ENCODE data around the gene MCF2L.
A peak's percentile ranks its signal among the peaks of the same experiment; 100 is the strongest.

- TF ChIP-seq, protein P1, sequence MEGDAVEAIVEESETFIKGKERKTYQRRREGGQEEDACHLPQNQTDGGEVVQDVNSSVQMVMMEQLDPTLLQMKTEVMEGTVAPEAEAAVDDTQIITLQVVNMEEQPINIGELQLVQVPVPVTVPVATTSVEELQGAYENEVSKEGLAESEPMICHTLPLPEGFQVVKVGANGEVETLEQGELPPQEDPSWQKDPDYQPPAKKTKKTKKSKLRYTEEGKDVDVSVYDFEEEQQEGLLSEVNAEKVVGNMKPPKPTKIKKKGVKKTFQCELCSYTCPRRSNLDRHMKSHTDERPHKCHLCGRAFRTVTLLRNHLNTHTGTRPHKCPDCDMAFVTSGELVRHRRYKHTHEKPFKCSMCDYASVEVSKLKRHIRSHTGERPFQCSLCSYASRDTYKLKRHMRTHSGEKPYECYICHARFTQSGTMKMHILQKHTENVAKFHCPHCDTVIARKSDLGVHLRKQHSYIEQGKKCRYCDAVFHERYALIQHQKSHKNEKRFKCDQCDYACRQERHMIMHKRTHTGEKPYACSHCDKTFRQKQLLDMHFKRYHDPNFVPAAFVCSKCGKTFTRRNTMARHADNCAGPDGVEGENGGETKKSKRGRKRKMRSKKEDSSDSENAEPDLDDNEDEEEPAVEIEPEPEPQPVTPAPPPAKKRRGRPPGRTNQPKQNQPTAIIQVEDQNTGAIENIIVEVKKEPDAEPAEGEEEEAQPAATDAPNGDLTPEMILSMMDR (conservative IDR thresholded peaks at IDR 0.05; ENCODE audit: low read depth in 2 of 2), result peak; percentile 18 to 19; a peak in 2 of 4 replicates
- no peak for TF ChIP-seq JUNB (IDR thresholded peaks at IDR 0.05; ENCODE audit: unreplicated experiment)
- TF ChIP-seq POLR2AphosphoS5 (IDR thresholded peaks at IDR 0.05; ENCODE audit: low read depth), result no peak
- TF ChIP-seq CREB1 (CRISPR knock-in tag; IDR thresholded peaks at IDR 0.05; ENCODE audit: low read depth), result no peak
- no peak for TF ChIP-seq EZH2 (IDR thresholded peaks at IDR 0.05; ENCODE audit: low read depth, unreplicated experiment)
- TF ChIP-seq EZH2phosphoT487 (IDR thresholded peaks at IDR 0.05; ENCODE audit: unreplicated experiment), result no peak
- TF ChIP-seq, protein P2, sequence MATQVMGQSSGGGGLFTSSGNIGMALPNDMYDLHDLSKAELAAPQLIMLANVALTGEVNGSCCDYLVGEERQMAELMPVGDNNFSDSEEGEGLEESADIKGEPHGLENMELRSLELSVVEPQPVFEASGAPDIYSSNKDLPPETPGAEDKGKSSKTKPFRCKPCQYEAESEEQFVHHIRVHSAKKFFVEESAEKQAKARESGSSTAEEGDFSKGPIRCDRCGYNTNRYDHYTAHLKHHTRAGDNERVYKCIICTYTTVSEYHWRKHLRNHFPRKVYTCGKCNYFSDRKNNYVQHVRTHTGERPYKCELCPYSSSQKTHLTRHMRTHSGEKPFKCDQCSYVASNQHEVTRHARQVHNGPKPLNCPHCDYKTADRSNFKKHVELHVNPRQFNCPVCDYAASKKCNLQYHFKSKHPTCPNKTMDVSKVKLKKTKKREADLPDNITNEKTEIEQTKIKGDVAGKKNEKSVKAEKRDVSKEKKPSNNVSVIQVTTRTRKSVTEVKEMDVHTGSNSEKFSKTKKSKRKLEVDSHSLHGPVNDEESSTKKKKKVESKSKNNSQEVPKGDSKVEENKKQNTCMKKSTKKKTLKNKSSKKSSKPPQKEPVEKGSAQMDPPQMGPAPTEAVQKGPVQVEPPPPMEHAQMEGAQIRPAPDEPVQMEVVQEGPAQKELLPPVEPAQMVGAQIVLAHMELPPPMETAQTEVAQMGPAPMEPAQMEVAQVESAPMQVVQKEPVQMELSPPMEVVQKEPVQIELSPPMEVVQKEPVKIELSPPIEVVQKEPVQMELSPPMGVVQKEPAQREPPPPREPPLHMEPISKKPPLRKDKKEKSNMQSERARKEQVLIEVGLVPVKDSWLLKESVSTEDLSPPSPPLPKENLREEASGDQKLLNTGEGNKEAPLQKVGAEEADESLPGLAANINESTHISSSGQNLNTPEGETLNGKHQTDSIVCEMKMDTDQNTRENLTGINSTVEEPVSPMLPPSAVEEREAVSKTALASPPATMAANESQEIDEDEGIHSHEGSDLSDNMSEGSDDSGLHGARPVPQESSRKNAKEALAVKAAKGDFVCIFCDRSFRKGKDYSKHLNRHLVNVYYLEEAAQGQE (IDR thresholded peaks at IDR 0.05; ENCODE audit: unreplicated experiment), result no peak
- TF ChIP-seq, protein P3, sequence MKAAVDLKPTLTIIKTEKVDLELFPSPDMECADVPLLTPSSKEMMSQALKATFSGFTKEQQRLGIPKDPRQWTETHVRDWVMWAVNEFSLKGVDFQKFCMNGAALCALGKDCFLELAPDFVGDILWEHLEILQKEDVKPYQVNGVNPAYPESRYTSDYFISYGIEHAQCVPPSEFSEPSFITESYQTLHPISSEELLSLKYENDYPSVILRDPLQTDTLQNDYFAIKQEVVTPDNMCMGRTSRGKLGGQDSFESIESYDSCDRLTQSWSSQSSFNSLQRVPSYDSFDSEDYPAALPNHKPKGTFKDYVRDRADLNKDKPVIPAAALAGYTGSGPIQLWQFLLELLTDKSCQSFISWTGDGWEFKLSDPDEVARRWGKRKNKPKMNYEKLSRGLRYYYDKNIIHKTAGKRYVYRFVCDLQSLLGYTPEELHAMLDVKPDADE (IDR thresholded peaks at IDR 0.05), result peak; percentile 24; the same call in 1 of the 2 replicates
- TF ChIP-seq ZNF114 (CRISPR knock-in tag; IDR thresholded peaks at IDR 0.05), result no peak
- TF ChIP-seq STAT1 (IDR thresholded peaks at IDR 0.05; ENCODE audit: unreplicated experiment), result no peak
- no peak for TF ChIP-seq NANOG (IDR thresholded peaks at IDR 0.05; ENCODE audit: borderline replicate concordance)
Observed at GRCh38 chr13:112968910-112969691, at the start of gene MCF2L.
